WERI-Rb-1 (cell line): ENCODE data around the gene NDUFAF8.

ENCODE experiments used
- DNase-seq: peaks from one replicate; pipeline ENCODE4 v3.0.0-alpha.2; 2020
- H3K27ac ChIP-seq: fragments of 250-450 bp; sonication (Bioruptor Pico); 2 replicates; pipeline ENCODE4 v1.5.1; 2020; ENCODE audit warnings: mild to moderate bottlenecking, moderate library complexity
- H3K27me3 ChIP-seq: fragments of 250-450 bp; sonication (Bioruptor Pico); 2 replicates; pipeline ENCODE4 v1.5.1; 2021; ENCODE audit warnings: mild to moderate bottlenecking, low read depth, moderate library complexity; ENCODE audit not compliant: insufficient read depth, severe bottlenecking
- H3K36me3 ChIP-seq: fragments of 250-450 bp; sonication (Bioruptor Pico); 2 replicates; pipeline ENCODE4 v1.5.1; 2020; ENCODE audit warnings: mild to moderate bottlenecking, moderate library complexity
- H3K4me3 ChIP-seq: 2 replicates; pipeline ENCODE4 v1.5.1; 2011; ENCODE audit warnings: low read depth, mild to moderate bottlenecking, control low read depth, low read length
- H3K9me3 ChIP-seq: fragments of 250-450 bp; sonication (Bioruptor Pico); 2 replicates; pipeline ENCODE4 v1.5.1; 2021; ENCODE audit warnings: mild to moderate bottlenecking, moderate library complexity; ENCODE audit not compliant: severe bottlenecking
- CTCF ChIP-seq: IDR thresholded peaks from 2 replicates; pipeline ENCODE4 v1.5.1; 2011; ENCODE audit warnings: low read depth, mild to moderate bottlenecking, control low read depth, inconsistent platforms, low read length

The NDUFAF8 gene

DNA sequence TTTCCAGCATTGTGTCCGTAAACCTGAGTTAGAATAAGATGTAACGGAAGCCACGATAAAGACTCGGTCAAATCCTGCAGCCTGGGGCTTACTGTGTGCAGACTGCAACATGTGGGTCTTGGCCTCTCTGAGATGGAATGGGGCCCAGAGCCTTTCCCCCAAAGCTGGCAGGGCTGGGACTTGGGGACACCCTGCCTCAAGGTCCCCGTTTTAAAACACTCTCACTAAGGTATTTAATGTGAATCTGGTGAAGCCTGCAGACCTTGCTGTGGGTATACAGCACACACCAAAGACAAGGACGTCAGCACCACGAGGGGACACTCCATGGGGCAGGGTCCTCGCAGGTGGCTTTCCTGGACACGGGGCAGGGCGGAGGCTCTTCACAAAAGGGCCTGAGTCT, 2.1 kb downstream of the NDUFAF8 start:
- Histone ChIP-seq H3K27me3 (no peaks in the 10 kb centered on the region), H3K9me3 (no peaks in the 10 kb centered on the region), H3K27ac (no peak overlapping the region; the same call in 1 of the 2 replicates), H3K36me3 (peaks cover 37% of the 10 kb centered on the region), H3K4me3 (no peak overlapping the region)
- TF ChIP-seq CTCF = no peak
- DNase-seq = no peak

- peaks cover 37% of the 10 kb centered on the region for H3K36me3 ChIP-seq
- H3K27ac ChIP-seq = no peak overlapping the region; the same call in 1 of the 2 replicates
- H3K9me3 ChIP-seq = no peaks in the 10 kb centered on the region
- no peak overlapping the region for H3K4me3 ChIP-seq
- H3K27me3 ChIP-seq = no peaks in the 10 kb centered on the region
- peak; percentile 99 for TF ChIP-seq CTCF
- peak; percentile 85 for DNase-seq
These were observed 2.7 kb downstream of the NDUFAF8 start for GRCh38 chr17:81241648-81242420.

- H3K9me3 ChIP-seq = no peaks in the 10 kb centered on the region
- H3K4me3 ChIP-seq = no peak overlapping the region
- DNase-seq = no peak
- no peak for TF ChIP-seq CTCF
- no peaks in the 10 kb centered on the region for H3K27me3 ChIP-seq
- H3K27ac ChIP-seq = peak overlapping the region; percentile 5
- H3K36me3 ChIP-seq = peaks cover 34% of the 10 kb centered on the region
These were observed 3.6 kb downstream of the NDUFAF8 start for GRCh38 chr17:81242421-81243332.

GRCh38 chr17:81243333-81243664, 4.2 kb downstream of the NDUFAF8 start:
- no peak for DNase-seq
- Histone ChIP-seq H3K4me3 (no peak overlapping the region), H3K27ac (no peak overlapping the region), H3K9me3 (no peaks in the 10 kb centered on the region), H3K36me3 (peaks cover 34% of the 10 kb centered on the region), H3K27me3 (no peaks in the 10 kb centered on the region)
- no peak for TF ChIP-seq CTCF

- no peaks in the 10 kb centered on the region for H3K9me3 ChIP-seq
- TF ChIP-seq CTCF = no peak
- no peak for DNase-seq
- no peak overlapping the region for H3K4me3 ChIP-seq
- peaks cover 30% of the 10 kb centered on the region for H3K36me3 ChIP-seq
- H3K27ac ChIP-seq = 0 out of 2 replicates have a peak overlapping the region, but pooled peaks have one; percentile 0
- H3K27me3 ChIP-seq = no peaks in the 10 kb centered on the region
These were observed 5.4 kb downstream of the NDUFAF8 start for GRCh38 chr17:81244358-81245023.
